B cell (primary cell): ENCODE data around the gene STAM2. TPM values are rescaled to one million over a fixed set of nuclear protein-coding genes. Genes with fewer than 3 reads are reported as not detected.
"Not testable (repeated sequence)": the region's sequence is repeated elsewhere in the genome, so short reads cannot be mapped to it uniquely, and the experiment has no call there.

Source experiments
- ATAC-seq: fragments of 200-7000 bp; cut with Tn5 transposase; one replicate; pipeline ENCODE4 v1.10.0; 2021; ENCODE audit warnings: low read depth, mild to moderate bottlenecking, moderate number of reproducible peaks, moderate library complexity
- CTCF ChIA-PET: fragments of 350-600 bp; sonication (Branson Sonifier 250); formaldehyde crosslinking; loops from one replicate; lab custom pipeline; 2021; ENCODE audit warnings: antibody characterized with exemption, inconsistent platforms; lab: Charles Lee
- POLR2A ChIA-PET: fragments of 350-600 bp; sonication (Branson Sonifier 250); formaldehyde crosslinking; loops from one replicate; lab custom pipeline; 2021; ENCODE audit warnings: antibody characterized with exemption; lab: Charles Lee
- DNase-seq: peaks from one replicate; pipeline ENCODE4 v3.0.0; 2013
- H2AFZ ChIP-seq: 2 replicates; pipeline ENCODE4 v1.6.1; 2012; ENCODE audit warnings: mild to moderate bottlenecking, low read depth, low read length; ENCODE audit not compliant: insufficient read depth, poor library complexity, severe bottlenecking
- H3K27ac ChIP-seq, 2 donors: 1 replicate in 1 of 2; 2 replicates in 1 of 2; pipeline ENCODE4 v1.5.1; 2012 to 2013; ENCODE audit warnings: low read length in 2 of 2, mild to moderate bottlenecking in 2 of 2, moderate library complexity in 1 of 2
- H3K27me3 ChIP-seq, 4 experiments: fragments of 200-600 bp in 1 of 4; sonication (generic) in 1 of 4; replicated peaks in 1 of 4; 1 replicate in 2 of 4; 2 replicates in 2 of 4; pipeline versions ENCODE4 v1.6.1 to v1.7.0; 2013 to 2016; ENCODE audit warnings: low read length in 3 of 4, mild to moderate bottlenecking in 2 of 4, mixed read lengths in 1 of 4, moderate library complexity in 1 of 4; ENCODE audit not compliant: insufficient read depth in 4 of 4, control insufficient read depth in 3 of 4; ENCODE audit errors: control extremely low read depth in 1 of 4
- H3K36me3 ChIP-seq, 2 experiments: replicated peaks in 1 of 2; 1 replicate in 1 of 2; 2 replicates in 1 of 2; pipeline versions ENCODE4 v1.6.1 to v1.7.1; 2013; ENCODE audit warnings: low read length in 1 of 2; ENCODE audit not compliant: insufficient read depth in 2 of 2, control insufficient read depth in 1 of 2; ENCODE audit errors: control extremely low read depth in 1 of 2, extremely low read depth in 1 of 2
- H3K4me1 ChIP-seq, 2 donors: fragments of 200-600 bp in 1 of 2; sonication (generic) in 1 of 2; 1 replicate in 1 of 2; 2 replicates in 1 of 2; pipeline versions ENCODE4 v1.5.1 to v1.6.1; 2013 to 2017; ENCODE audit warnings: low read length in 2 of 2; ENCODE audit not compliant: control insufficient read depth in 2 of 2, insufficient read depth in 2 of 2
- H3K4me2 ChIP-seq: replicated peaks from 2 replicates; pipeline ENCODE3; 2012; ENCODE audit warnings: mild to moderate bottlenecking, low read depth, low read length; ENCODE audit not compliant: poor library complexity, severe bottlenecking
- H3K4me3 ChIP-seq, 5 experiments: fragments of 200-600 bp in 1 of 5; sonication (generic) in 1 of 5; 1 replicate in 3 of 5; 2 replicates in 2 of 5; pipeline versions ENCODE4 v1.5.1 to v1.7.0; 2011 to 2016; ENCODE audit warnings: low read length in 4 of 5, mild to moderate bottlenecking in 4 of 5, low read depth in 2 of 5, control low read depth in 1 of 5, moderate library complexity in 1 of 5; ENCODE audit not compliant: insufficient read depth in 1 of 5; ENCODE audit errors: control extremely low read depth in 1 of 5, extremely low read depth in 1 of 5
- H3K79me2 ChIP-seq: fragments of 200-600 bp; sonication (generic); one replicate; pipeline ENCODE4 v1.6.0; 2016; ENCODE audit warnings: low read length; ENCODE audit not compliant: control insufficient read depth, insufficient read depth
- H3K9ac ChIP-seq: fragments of 200-600 bp; sonication (generic); 2 replicates; pipeline ENCODE4 v1.6.1; 2017; ENCODE audit warnings: mild to moderate bottlenecking, low read length, moderate library complexity
- H3K9me3 ChIP-seq, 3 donors: one replicate each; pipeline versions ENCODE4 v1.6.1 to v1.7.1; 2013; ENCODE audit warnings: low read length in 2 of 3; ENCODE audit not compliant: control insufficient read depth in 2 of 3, insufficient read depth in 1 of 3; ENCODE audit errors: control extremely low read depth in 1 of 3
- H4K20me1 ChIP-seq: 2 replicates; pipeline ENCODE4 v1.6.0; 2012; ENCODE audit warnings: mild to moderate bottlenecking, low read length; ENCODE audit not compliant: insufficient read depth, control insufficient read depth, poor library complexity, severe bottlenecking
- H3K27ac Mint-ChIP-seq: one replicate; pipeline ENCODE4 v1.8.0; 2021; ENCODE audit warnings: mixed read lengths
- H3K27me3 Mint-ChIP-seq: one replicate; pipeline ENCODE4 v1.8.0; 2021; ENCODE audit warnings: mixed read lengths
- H3K4me1 Mint-ChIP-seq: one replicate; pipeline ENCODE4 v1.8.0; 2021; ENCODE audit warnings: mixed read lengths
- H3K4me3 Mint-ChIP-seq: one replicate; pipeline ENCODE4 v1.8.0; 2021; ENCODE audit warnings: mixed read lengths
- H3K9me3 Mint-ChIP-seq: one replicate; pipeline ENCODE4 v1.8.0; 2022; ENCODE audit warnings: mixed read lengths; ENCODE audit not compliant: insufficient read depth
- CTCF ChIP-seq: fragments of 200-600 bp; IDR thresholded peaks from one replicate; pipeline ENCODE4 v1.8.0; 2022; ENCODE audit warnings: antibody characterized with exemption, mild to moderate bottlenecking
- EZH2 ChIP-seq: IDR thresholded peaks from 2 replicates; pipeline ENCODE4 v1.6.1; 2012; ENCODE audit warnings: borderline replicate concordance, low read depth, mild to moderate bottlenecking, moderate library complexity, low read length; ENCODE audit not compliant: insufficient read depth, poor library complexity, severe bottlenecking
- WGBS: methylation state at CpG from one replicate; pipeline ENCODE4 v1.1.5; 2013; ENCODE audit warnings: missing lambda C conversion rate; ENCODE audit not compliant: insufficient coverage; 5-methylcytosine and 5-hydroxymethylcytosine counted together
- intact Hi-C: fragments of 100-400 bp; cut with micrococcal nuclease; formaldehyde crosslinking; loops from one replicate; pipeline ENCODE4 v1.10.0; 2022
- polyA plus RNA-seq: library from polyadenylated mRNA; depleted of rRNA; stranded (reverse); fragments of >200 nt; gene quantifications from 2 replicates; pipeline ENCODE4 v1.2.3, GENCODE V29; 2012
- total RNA-seq, 2 donors: library from RNA; stranded (reverse); fragments of 120-200 nt in 1 of 2; gene quantifications; 1 replicate in 1 of 2; 2 replicates in 1 of 2; pipeline versions ENCODE4 v1.2.3 to v1.2.4, GENCODE V29; 2013 to 2022

STAM2 gene
- total and polyA plus RNA-seq, 2 donors (not counting 1 experiment from before 2014, with no cell fraction given) = 5.7 to 30.2 TPM

DNA sequence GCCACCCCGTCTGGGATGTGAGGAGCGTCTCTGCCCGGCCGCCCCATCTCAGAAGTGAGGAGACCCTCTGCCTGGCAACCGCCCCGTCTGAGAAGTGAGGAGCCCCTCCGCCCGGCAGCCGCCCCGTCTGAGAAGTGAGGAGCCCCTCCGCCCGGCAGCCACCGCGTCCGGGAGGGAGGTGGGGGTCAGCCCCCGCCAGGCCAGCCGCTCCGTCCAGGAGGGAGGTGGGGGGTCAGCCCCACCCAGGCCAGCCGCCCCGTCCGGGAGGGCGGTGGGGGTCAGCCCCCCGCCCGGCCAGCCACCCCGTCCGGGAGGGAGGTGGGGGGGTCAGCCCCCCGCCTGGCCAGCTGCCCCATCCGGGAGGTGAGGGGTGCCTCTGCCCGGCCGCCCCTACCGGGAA, 15.2 kb downstream of the STAM2 start:
- WGBS = 97% methylated on average over 14 of the region's 31 CpGs
- H3K27ac ChIP-seq, H3K4me3 Mint-ChIP-seq, H3K27ac Mint-ChIP-seq, H3K27me3 Mint-ChIP-seq, H2AFZ ChIP-seq, H3K27me3 ChIP-seq, H3K4me3 ChIP-seq, H3K4me1 ChIP-seq, CTCF ChIA-PET, H3K36me3 ChIP-seq, ATAC-seq, intact Hi-C loops, H3K4me2 ChIP-seq, H3K9me3 Mint-ChIP-seq, H3K9ac ChIP-seq, DNase-seq, POLR2A ChIA-PET: not testable (repeated sequence)
- Histone ChIP-seq H3K79me2 (peaks cover 81% of the 10 kb centered on the region), H3K9me3 (peaks cover 1 to 15% (median 3%) of the 10 kb centered on the region in 3 donors), H4K20me1 (peaks cover 61% of the 10 kb centered on the region)
- peaks cover 22% of the 10 kb centered on the region for H3K4me1 Mint-ChIP-seq

DNA sequence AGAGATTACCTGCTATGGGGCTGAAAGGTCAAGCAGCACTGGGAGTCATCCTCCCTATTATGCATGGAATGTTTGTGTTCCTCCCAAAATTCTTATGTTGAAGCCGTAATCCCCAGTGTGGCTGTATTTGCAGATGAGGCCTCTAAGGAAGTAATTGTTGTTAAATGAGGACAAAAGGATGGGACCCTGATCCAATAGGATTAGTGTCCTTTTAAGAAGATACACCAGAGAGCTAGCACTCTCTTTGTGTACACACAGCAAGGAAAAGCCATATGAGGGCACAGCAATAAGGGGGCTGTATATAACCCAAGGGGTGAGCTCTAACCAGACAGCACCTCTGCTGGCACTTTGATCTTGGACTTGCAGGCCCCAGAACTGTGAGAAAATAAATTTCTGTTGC, 18.3 kb downstream of the STAM2 start:
- peaks cover 3% of the 10 kb centered on the region for H3K9me3 Mint-ChIP-seq
- H3K4me1 Mint-ChIP-seq = peaks cover 32% of the 10 kb centered on the region
- Histone ChIP-seq H3K27me3 (no peaks in the 10 kb centered on the region), H3K36me3 (peaks cover 2 to 4% of the 10 kb centered on the region in 2 experiments), H3K79me2 (peaks cover 74% of the 10 kb centered on the region), H3K27ac (no peak overlapping the region), H3K4me2 (no peak overlapping the region), H3K9ac (no peak overlapping the region), H3K9me3 (peaks cover 1 to 15% (median 3%) of the 10 kb centered on the region in 3 donors), H4K20me1 (peaks cover 54% of the 10 kb centered on the region), H3K4me1 (peaks cover 0 to 6% of the 10 kb centered on the region in 2 donors), H3K4me3 (no peak overlapping the region), H2AFZ (no peak overlapping the region)
- no peak overlapping the region for H3K27ac Mint-ChIP-seq
- no peak overlapping the region for H3K4me3 Mint-ChIP-seq
- ChIA-PET POLR2A (no interaction called here), CTCF (no interaction called here)
- intact Hi-C loops = no loop called here
- ATAC-seq (no peak), DNase-seq (no peak)
- 100% methylated on average over 1 of the region's 1 CpG for WGBS
- no peaks in the 10 kb centered on the region for H3K27me3 Mint-ChIP-seq
- TF ChIP-seq EZH2 (no peak), CTCF (no peak)
